Raji (cell line): ENCODE data around the gene NPAS2.

Experiments used
- POLR2A ChIP-seq: IDR thresholded peaks from 2 replicates; pipeline ENCODE4 v1.6.1; 2011; ENCODE audit warnings: low read depth, low read length, control low read depth; ENCODE audit not compliant: insufficient read depth

Gene NPAS2

DNA sequence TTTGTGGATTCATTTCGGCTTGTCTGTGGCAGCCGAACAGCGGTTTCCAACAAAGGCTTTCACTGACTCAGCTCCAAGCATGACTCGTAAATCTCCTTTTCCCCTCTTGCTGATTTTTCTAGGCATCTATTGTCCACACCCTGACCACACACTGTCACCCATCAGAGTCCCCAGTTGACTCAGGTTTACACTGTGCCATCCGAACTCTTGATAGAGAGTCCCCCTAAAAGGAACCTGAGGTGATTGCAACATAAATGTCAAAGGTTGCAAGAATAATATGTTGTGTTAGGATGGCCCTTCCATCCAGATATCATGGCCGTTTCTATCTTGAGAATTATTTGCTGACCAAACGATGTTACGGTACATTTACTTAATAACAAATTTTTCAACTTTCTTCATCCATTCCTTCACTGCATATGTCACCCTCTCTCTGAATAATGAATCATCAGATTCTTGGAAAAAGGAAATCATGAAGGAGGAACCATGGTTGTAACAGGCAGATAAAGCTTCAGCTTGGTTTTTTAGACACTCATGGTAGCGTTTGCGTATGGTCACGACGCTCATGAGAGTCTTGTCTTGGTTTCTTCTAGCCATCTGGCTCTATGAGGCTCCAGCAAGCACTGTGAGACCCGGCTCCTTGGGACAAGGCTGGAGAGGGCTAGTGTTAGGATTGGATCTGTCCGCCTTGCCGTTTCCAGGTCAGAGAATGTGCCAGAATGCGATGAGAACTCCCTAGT lies 72.1 kb downstream of the NPAS2 start:
- TF ChIP-seq POLR2A, result no peak

DNA sequence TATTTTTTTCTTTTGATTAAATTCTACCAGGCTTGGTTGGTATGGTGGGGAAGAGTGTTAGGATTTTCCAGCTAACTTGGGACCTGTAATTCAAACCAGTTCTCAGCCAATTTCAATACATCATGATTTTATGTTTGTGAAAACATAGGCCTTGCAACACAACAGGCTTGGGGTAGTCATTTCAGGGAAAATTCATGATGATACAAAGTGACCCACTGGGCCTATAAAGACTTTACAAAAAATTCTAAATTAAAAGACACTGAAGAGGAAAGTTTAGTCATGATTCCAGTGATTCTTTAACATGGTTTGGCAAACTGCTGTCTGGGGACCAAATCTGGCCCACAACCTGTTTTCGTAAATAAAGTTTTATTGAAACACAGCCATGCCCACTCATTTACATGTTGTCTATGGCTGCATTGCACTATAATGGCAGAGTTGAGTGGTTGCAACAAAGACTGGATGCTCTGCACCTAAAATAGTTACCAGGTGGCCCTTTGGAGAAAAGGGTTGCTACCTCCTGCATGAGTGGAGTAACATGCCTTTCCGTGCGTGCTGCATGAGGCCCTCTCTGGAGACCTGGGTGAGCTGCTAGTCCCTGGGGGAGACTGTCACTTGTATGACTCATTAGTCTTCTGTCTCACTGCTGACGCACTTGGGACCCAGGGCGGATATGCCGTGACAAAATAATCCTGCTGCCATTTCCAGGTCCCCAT lies 73.6 kb downstream of the NPAS2 start:
- no peak for TF ChIP-seq POLR2A

DNA sequence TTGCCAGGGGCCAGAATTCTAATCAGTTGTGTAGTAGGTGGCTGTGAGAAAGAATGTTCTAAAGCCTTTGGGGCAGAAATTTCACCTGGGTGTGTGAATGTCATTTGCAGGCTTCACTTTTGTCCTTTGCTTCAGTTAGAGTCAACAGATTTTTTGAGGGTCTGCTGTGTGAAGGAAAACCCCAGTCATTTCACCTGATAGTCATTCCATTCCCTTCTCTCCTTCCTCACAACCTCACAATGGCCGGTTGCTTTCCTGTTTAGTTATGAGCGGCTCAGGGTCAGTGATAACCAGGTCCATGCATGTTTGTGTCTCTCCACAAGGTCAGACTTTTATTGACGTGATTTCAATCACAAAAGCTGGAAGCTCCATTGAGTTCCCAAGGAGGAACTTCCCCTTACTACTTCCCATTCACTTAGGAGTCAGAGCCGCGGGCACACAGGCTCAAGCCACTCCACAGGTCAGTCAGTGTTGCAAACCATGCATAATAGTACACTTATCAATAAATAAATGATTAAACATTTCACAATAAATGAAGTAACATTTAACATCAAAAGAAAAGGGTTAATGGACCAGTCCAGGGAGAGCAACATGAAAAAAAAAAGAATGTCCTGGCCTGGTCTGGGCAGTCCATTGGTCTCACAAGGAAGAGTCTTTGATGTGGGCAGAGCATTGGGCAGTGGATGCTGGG lies 74.3 kb downstream of the NPAS2 start:
- no peak for TF ChIP-seq POLR2A

DNA sequence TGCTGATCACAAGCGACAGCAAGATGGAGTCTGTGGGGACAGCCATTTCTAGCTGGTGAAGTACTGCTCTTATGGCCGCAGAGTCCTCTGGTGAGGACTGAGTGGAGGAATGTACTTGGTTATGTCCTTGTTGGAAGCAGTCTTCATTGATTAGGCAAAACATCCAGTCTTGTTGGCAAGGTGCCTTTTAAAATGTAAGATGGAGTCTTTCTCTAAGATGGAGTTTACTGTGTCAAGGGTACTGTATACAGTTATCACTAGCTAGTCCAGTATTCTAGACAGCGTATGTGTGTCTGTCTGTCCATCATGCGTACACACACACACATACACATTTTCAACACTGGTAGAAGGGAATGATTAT lies 74.8 kb downstream of the NPAS2 start:
- TF ChIP-seq POLR2A, result no peak

DNA sequence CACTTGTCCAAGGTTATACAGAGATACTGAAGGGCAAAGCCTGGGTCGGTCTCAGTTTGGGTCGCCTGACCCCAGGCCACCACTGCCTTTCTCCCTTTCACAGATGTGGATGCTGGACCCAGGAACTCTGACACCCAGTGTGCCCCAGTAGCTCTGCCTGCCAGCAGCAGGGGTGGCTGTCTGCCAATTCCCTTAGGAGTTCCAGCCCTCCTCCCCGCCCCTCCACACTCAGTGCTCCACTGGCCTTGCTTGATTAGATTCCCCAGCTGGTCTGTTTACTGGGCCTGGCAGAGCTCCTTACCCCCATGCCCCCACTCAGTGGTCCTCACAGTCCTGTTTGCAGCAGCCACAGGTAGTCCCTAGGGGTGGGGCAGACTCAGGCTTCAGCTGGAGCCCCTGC lies 75.5 kb downstream of the NPAS2 start:
- TF ChIP-seq POLR2A, result no peak

DNA sequence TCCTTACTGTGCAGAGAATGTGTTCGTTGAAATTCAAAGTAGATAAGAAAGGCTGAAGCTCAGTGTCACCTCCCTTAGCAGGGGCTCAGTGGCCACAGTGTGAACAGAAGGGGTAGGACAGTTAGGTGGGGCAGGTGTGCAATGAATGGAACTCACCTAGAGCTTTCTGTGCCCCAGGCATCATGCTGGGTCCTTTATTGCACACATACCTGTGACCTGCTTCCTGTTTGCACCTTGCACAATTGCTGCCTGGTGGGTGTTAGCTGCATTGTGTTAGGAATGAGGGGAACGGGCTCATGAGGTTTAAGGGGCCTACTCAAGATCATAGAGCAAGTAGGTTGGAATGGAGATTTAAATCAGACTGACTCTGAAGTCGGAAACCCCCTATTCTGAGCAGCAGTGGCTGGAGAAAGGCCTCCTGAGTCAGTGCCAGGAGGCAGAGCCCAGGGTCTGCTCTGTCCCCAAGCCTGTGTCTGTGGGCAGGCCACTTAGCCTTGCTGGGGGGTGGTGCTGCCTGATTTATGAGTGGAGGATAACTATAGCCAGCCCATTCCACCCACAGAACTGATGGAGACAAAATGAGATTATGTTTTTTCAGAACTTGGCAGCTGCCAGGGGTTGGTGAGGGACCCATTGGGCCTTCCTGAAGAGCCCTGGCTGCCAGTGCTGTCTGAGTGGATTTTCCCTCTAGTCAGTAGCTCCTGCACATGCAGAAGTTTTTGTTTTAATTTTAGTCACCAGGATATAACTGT lies 76.2 kb downstream of the NPAS2 start:
- no peak for TF ChIP-seq POLR2A

DNA sequence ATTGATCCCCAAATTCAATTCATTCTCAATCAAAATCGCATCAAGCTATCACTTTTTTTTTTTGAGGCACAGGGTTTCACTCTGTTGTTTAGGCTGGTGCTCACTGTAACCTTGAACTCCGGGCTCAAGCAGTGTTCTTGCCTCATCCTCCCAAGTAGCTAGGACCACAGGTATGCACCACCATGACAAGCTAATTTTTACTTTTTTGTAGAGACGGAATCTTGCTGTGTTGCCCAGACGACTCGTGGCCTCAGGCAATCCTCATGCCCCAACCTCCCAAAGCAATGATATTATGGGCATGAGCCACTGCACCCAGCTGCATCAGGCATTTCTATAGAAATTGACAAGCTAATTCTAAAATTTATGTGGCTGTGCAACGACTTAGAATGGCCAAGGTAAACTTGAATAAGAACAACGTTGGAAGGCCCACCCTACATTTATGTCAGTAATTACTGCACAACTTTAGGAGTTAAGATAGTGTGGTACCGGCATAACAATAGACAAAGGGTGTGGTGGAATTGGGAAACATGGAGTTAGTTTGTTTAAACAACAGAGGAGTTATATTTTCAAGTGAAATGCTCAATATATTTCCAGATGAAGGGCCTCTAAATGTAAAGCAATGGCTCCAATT lies 78.2 kb downstream of the NPAS2 start:
- no peak for TF ChIP-seq POLR2A

DNA sequence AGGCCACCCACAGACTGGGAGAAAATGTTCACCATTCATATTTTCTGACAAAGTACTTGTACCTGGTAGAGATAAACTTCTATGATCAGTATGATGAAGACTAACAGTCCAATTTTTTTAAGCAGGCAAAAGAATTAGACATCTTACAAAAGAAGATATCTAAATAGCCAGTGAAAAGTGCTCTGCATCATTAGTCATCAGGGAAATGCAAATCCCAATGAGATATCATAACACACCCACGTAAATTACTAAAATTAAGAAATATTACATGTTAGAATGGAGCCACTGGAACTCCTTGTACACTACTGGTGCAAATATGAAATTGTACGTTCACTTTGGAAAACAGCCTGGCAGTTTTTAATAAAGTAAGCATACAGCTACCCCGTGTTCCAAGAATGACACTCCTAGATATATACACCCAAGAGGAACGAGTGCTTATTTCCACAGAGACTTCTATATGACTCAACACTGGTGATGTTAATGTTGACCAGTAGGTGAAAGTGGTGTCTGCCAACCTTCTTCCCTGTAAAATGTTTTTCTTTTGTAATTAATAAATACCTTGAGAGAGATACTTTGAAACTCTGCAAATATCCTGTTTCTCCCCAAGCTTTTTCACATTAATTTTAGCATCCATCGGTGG lies 80.3 kb downstream of the NPAS2 start:
- no peak for TF ChIP-seq POLR2A

DNA sequence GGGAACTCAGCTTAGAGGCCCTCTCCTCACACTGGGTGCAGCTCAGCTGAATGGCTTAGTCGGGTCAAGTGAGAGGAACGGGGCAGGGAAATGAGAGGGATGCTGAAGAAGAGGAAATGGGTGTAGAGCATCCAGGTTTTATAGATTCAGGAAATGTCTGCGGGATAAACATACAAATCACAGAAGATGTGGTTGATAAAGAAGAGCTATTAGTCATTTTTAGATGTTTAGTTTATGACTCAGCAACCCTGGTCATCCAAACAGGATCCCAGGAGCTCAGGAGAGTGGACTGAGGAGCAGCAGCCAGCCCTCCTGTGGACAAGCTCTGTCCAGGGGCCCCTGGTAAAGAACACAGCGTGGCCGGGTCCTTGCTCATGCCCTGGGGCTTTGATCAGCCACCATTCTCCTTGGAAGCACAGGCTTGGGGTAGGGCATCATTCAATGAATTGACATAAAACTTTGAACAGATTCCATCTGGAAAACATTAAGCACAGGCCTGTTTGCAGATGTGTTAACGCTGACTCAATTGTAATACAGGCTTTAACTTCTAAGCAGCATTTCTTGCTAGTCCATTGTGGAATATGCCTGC lies 83.0 kb downstream of the NPAS2 start:
- no peak for TF ChIP-seq POLR2A

DNA sequence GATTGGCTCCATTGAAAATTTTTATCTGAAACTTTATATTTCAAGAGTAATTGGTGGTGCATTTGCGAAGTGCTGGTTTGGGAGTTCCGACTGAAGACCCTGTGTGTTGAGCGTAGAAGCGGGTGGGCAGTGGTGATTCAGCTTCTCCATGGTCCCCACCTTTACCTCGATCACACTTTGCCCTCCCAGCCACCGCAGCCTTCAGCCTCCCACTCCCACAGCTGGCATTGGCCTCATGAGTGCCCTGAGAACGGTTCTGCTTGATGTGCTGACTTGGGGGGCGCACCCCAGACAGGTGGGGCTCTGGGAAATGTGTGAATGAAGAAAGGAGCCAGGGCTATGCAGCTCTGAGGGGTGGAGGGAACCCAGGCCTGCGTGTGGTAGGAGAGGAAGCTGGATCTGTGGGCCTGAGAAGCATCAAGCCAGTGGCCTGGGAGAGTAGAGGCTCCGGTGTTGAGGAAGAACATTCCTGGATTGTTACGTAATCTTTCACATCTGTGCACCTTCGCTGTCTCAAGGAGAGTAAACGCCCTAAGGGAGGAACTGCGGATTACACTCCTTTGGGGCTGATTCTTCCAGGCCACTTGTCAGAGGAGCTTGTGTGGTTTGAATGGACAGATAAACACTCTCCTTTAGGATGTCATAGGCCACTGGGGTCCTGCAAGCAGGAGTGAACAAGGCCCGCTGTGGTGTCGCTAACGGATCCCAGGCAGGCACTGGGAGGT lies 83.8 kb downstream of the NPAS2 start:
- no peak for TF ChIP-seq POLR2A

DNA sequence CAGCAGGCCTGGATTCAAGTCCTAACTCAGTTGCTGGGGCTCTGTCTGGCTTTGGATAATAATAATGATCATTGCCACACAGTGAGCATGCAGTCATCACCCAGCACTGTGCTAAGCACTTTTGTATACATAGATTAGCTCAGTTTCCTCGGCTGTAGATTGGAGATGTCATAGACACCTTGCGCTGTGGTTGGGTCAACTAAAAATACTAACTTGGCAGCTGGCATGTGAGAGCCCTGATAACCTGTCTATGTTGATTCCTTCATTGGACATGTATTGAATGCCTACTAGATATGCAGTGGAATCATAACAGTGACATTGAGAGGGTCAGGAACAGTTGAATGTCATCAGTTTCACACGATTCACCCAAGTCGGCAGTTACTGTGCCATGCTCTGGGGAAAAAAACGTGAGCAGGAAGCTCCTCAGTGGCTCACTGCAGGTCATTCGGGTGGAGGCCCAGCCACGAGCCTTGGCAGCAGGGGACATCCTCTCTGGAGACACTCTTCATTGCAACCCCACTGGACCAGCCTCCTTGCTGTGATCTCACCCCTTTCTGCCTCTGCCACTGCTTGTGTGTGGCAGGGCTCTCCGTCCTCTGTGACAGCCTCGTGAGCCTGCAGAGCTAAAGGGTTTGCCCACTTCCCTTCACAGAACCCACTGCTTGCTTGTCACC lies 85.3 kb downstream of the NPAS2 start:
- no peak for TF ChIP-seq POLR2A

DNA sequence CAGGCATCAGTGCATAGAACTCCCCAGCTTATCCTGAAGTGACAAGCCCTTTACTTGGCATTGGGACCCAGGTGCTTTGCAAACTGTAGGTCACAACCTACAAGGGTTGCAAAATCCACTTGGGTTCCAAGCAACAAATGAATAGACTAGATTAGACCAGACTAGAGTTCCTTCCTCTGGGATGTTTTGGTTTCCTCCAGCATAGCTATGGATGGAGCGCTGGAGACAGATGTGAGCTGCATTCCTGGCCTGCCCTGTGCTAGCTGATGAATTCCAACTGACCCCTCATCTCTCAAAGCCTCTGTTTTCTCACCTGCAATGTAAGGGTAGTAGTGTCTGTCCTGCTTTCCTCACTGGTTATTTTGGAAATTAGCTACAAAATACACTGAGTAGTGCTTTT lies 86.2 kb downstream of the NPAS2 start:
- no peak for TF ChIP-seq POLR2A

DNA sequence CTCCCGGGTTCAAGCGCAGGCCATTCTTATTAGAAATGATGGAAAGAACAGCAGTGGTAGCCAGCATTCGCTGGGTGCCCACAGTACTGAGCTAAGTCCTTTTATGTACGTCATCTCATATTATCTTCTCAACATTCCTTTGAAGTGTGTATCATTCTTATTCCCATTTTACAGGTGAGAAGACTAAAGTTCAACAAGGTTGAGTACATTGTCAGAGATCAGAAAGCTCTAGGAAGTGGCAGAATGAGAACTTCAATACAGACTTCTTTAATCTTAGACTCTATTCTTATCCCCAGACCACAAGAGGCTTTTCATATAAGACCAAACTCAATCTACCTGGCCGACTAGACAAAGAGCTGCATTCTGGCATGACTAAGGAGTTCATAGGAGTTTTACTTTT lies 86.7 kb downstream of the NPAS2 start:
- no peak for TF ChIP-seq POLR2A

DNA sequence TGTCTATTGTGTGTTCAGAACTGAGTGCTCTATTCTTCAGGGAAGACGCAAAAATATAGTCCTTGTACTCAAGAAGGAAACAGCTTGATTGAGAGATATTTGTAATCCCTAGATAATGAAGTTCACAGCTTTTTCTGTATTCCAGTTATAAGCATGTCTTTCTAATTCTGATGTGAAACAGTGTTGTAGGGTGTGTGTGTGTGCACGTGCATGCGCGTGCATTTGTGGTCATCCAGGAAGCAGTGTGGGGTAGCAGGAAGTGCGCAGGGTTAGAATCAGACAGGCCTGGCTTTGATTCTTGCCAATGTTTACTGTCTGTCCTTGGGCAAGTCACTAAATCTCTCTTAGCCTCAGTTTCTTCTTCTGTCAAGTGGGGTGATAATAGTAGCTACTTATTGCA lies 87.9 kb downstream of the NPAS2 start:
- TF ChIP-seq POLR2A, result no peak
